Upper lobe of right lung (tissue), 1 donor: ENCODE results near the gene CPT1A. TPM values are rescaled to one million over a fixed set of nuclear protein-coding genes. Genes with fewer than 3 reads are reported as not detected.

Source experiments
- ATAC-seq: fragments of 200-7000 bp; cut with Tn5 transposase; one replicate; pipeline ENCODE4 v1.9.1; 2020; ENCODE audit warnings: mild to moderate bottlenecking, moderate library complexity
- DNase-seq: peaks from one replicate; pipeline ENCODE4 v3.0.0-alpha.2; 2020
- H3K27ac ChIP-seq: fragments of 200-600 bp; one replicate; pipeline ENCODE4 v1.8.0; 2022
- H3K27me3 ChIP-seq: fragments of 200-600 bp; one replicate; pipeline ENCODE4 v1.8.0; 2022; ENCODE audit warnings: mild to moderate bottlenecking
- H3K36me3 ChIP-seq: fragments of 200-600 bp; one replicate; pipeline ENCODE4 v1.8.0; 2022
- H3K4me1 ChIP-seq: fragments of 200-600 bp; one replicate; pipeline ENCODE4 v1.8.0; 2022
- H3K4me3 ChIP-seq: fragments of 200-600 bp; one replicate; pipeline ENCODE4 v1.8.0; 2022; ENCODE audit warnings: mild to moderate bottlenecking
- H3K9me3 ChIP-seq: fragments of 200-600 bp; one replicate; pipeline ENCODE4 v1.8.0; 2022
- CTCF ChIP-seq: fragments of 200-600 bp; IDR thresholded peaks from one replicate; pipeline ENCODE4 v1.8.0; 2022; ENCODE audit warnings: antibody characterized with exemption
- intact Hi-C: fragments of 100-400 bp; cut with DNase I; formaldehyde crosslinking; loops from one replicate; pipeline ENCODE4 v1.11.0; 2022
- total RNA-seq: library from RNA; stranded (reverse); fragmentation: NEBNext Ultra II Directional; extraction: Animal tissue kit (Norgen Biotek cat#: 25700); gene quantifications from one replicate; pipeline ENCODE4 v1.2.1, GENCODE V29; 2021
- donor health status: DM: no; HTN: yes; CAD: no; lungs with severe emphysema.

Gene CPT1A
- total RNA-seq, 1 donor from 2014 or later = 76.4 TPM

DNA sequence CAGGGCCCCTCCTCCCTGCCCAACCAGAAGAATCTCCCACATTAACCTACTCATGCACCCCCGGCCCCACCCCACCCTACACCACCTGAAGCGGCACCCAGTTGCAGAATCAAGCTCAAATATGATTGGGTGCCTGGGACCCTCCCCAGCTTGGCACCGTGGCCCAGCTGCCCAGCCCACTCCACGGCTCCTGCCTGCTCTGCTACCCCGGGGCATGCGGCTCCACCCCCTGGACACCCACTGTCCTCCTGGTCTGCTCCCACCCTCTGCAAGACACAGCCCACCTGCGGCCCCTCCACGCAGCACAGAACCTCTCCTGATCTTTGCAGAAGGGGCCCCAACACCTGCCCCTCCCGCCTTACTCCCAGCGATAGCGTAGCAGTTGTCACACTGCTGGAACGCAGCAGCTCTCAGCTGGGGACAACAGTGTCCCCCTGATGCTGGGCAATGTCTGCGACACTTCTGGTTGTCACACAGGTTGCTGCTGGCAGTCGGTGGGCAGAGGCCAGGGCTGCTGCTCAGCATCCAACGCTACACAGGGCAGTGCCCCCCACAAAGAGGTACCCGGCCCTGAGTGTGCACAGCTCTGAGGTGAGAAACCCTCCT lies 58.4 kb downstream of the CPT1A start:
- Histone ChIP-seq H3K4me1 (no peaks in the 10 kb centered on the region), H3K27me3 (no peaks in the 10 kb centered on the region), H3K36me3 (peaks cover 92% of the 10 kb centered on the region), H3K9me3 (no peaks in the 10 kb centered on the region), H3K4me3 (no peak overlapping the region), H3K27ac (no peak overlapping the region)
- DNase-seq = no peak
- intact Hi-C loops = no loop called here
- ATAC-seq = no peak
- TF ChIP-seq CTCF = no peak

- Histone ChIP-seq H3K27me3 (no peaks in the 10 kb centered on the region), H3K9me3 (no peaks in the 10 kb centered on the region), H3K4me1 (no peaks in the 10 kb centered on the region), H3K36me3 (peaks cover 93% of the 10 kb centered on the region), H3K4me3 (no peak overlapping the region), H3K27ac (no peak overlapping the region)
- DNase-seq (no peak), ATAC-seq (no peak)
- intact Hi-C loops = no loop called here
- no peak for TF ChIP-seq CTCF
Observed at GRCh38 chr11:68782711-68783110, 59.0 kb downstream of the CPT1A start.

- Histone ChIP-seq H3K36me3 (peaks cover 97% of the 10 kb centered on the region), H3K9me3 (no peaks in the 10 kb centered on the region), H3K27ac (no peak overlapping the region), H3K4me1 (no peaks in the 10 kb centered on the region), H3K27me3 (no peaks in the 10 kb centered on the region), H3K4me3 (no peak overlapping the region)
- ATAC-seq (peak; percentile 91), DNase-seq (peak; percentile 78)
- TF ChIP-seq CTCF = no peak
- intact Hi-C loops = no loop called here
Observed at GRCh38 chr11:68780829-68781228, 60.9 kb downstream of the CPT1A start.

DNA sequence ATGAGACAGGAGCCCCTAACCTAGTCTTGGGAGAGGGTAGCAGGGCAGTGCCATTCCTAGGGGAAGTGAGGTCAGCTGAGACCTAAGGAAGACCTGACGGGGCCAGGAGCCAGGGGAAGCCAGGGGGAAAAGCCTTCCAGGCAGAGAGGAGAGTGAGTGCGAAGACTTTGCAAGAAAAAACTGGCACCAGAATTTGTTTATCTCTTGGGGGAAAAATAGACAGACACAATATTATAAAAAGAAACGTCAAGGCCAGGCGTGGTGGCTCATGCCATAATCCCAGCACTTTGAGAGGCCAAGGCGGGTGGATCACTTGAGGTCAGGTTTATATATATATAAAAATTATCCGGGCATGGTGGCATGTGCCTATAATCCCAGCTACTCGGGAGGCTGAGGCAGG lies 63.5 kb downstream of the CPT1A start:
- H3K4me3 ChIP-seq = no peak overlapping the region
- intact Hi-C loops = no loop called here

GRCh38 chr11:68776442-68777235 lies 65.1 kb downstream of the CPT1A start:
- no peak for ATAC-seq
- Histone ChIP-seq H3K4me1 (no peaks in the 10 kb centered on the region), H3K36me3 (peaks cover 100% of the 10 kb centered on the region), H3K9me3 (no peaks in the 10 kb centered on the region), H3K27ac (no peak overlapping the region), H3K27me3 (no peaks in the 10 kb centered on the region), H3K4me3 (no peak overlapping the region)
- no peak for TF ChIP-seq CTCF
- DNase-seq = no peak
- intact Hi-C loops = no loop called here

More for the DNA sequence above, 63.5 kb downstream of the CPT1A start:
- H3K27me3 ChIP-seq = no peaks in the 10 kb centered on the region
- DNase-seq = no peak
- no peak overlapping the region for H3K27ac ChIP-seq
- no peaks in the 10 kb centered on the region for H3K4me1 ChIP-seq
- no peak for ATAC-seq
- no peak for TF ChIP-seq CTCF
- no peaks in the 10 kb centered on the region for H3K9me3 ChIP-seq
- peaks cover 98% of the 10 kb centered on the region for H3K36me3 ChIP-seq
